ENCODE data around the gene DGKD. TPM values are rescaled to one million over a fixed set of nuclear protein-coding genes. Genes with fewer than 3 reads are reported as not detected.
A peak's percentile ranks its signal among the peaks of the same experiment; 100 is the strongest.

DGKD gene
- total and polyA plus RNA-seq, 2 donors (not counting 1 experiment from before 2014, with no cell fraction given), result 224 to 396 TPM

DNA sequence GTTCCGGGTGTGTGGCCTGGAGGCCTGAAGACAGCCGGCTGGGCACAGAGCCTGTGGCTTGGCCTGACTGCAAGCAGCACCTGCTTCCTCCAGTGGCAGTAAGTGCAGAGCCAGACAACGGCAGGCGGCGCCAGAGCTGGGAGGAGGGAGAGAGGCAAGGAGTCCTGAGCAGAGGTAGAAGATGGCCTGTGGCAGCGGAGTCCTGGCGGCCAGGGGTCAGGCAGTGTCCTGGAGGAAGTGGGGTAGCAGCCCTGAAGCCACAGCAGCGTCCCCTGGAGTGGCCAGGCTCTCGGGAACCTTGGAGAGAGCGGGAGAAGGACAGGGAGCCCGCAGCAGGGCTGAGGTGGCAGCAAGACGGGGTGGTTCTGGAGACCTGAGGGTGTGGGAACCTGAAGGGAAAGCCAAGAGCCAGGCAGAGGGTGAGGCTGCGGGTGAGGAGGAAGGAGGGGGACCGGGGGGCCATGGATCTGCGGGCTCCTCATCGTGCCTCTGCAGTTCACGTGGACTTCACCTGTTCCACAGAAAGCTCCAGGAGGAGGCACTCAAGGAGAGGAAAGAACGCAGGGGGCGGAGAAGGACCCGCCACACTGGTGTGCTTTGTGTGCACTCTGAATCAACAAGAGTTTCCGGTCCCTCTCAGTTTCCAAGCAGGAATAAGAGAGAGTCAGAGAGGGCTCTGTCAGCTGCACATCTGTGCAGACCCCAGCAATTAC, 126.4 kb downstream of the DGKD start:
- no peak for DNase-seq
- TF ChIP-seq, protein P1, sequence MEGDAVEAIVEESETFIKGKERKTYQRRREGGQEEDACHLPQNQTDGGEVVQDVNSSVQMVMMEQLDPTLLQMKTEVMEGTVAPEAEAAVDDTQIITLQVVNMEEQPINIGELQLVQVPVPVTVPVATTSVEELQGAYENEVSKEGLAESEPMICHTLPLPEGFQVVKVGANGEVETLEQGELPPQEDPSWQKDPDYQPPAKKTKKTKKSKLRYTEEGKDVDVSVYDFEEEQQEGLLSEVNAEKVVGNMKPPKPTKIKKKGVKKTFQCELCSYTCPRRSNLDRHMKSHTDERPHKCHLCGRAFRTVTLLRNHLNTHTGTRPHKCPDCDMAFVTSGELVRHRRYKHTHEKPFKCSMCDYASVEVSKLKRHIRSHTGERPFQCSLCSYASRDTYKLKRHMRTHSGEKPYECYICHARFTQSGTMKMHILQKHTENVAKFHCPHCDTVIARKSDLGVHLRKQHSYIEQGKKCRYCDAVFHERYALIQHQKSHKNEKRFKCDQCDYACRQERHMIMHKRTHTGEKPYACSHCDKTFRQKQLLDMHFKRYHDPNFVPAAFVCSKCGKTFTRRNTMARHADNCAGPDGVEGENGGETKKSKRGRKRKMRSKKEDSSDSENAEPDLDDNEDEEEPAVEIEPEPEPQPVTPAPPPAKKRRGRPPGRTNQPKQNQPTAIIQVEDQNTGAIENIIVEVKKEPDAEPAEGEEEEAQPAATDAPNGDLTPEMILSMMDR (IDR thresholded peaks at IDR 0.05), result no peak
- no peak for TF ChIP-seq EZH2 (IDR thresholded peaks at IDR 0.05; ENCODE audit: borderline replicate concordance, insufficient read depth, low read depth, low read length, poor library complexity, severe bottlenecking)
- H3K4me3 Mint-ChIP-seq, result no peak overlapping the region
- Histone ChIP-seq H4K20me1 (ENCODE audit: control insufficient read depth, insufficient read depth, low read length, poor library complexity, severe bottlenecking) (no peaks in the 10 kb centered on the region), H3K4me2 (replicated peaks; ENCODE audit: low read depth, low read length, poor library complexity, severe bottlenecking) (no peak overlapping the region), H3K9me3 (ENCODE audit: control extremely low read depth in 1 of 3, control insufficient read depth in 2 of 3, insufficient read depth in 1 of 3, low read length in 2 of 3) (no peaks in the 10 kb centered on the region), H3K79me2 (ENCODE audit: control insufficient read depth, insufficient read depth, low read length) (no peaks in the 10 kb centered on the region), H3K9ac (ENCODE audit: low read length) (no peak overlapping the region), H3K27me3 (replicated peaks in 1 of 4; ENCODE audit: control extremely low read depth in 1 of 4, control insufficient read depth in 3 of 4, insufficient read depth in 4 of 4, low read length in 3 of 4) (no peaks in the 10 kb centered on the region), H3K27ac (ENCODE audit: low read length in 2 of 2) (no peak overlapping the region), H2AFZ (ENCODE audit: insufficient read depth, low read depth, low read length, poor library complexity, severe bottlenecking) (no peak overlapping the region), H3K4me1 (ENCODE audit: control insufficient read depth in 2 of 2, insufficient read depth in 2 of 2, low read length in 2 of 2) (no peaks in the 10 kb centered on the region), H3K36me3 (replicated peaks in 1 of 2; ENCODE audit: control extremely low read depth in 1 of 2, control insufficient read depth in 1 of 2, extremely low read depth in 1 of 2, insufficient read depth in 2 of 2, low read length in 1 of 2) (peaks cover 0 to 35% of the 10 kb centered on the region in 2 experiments), H3K4me3 (ENCODE audit: control extremely low read depth in 1 of 5, extremely low read depth in 1 of 5, insufficient read depth in 1 of 5, low read depth in 2 of 5, low read length in 4 of 5) (no peak overlapping the region)
- 96% methylated on average over 21 of the region's 21 CpGs for WGBS (ENCODE audit: insufficient coverage)
- H3K27me3 Mint-ChIP-seq, result no peaks in the 10 kb centered on the region
- H3K9me3 Mint-ChIP-seq (ENCODE audit: insufficient read depth), result no peaks in the 10 kb centered on the region
- no peaks in the 10 kb centered on the region for H3K4me1 Mint-ChIP-seq
- peak overlapping the region; percentile 63 for H3K27ac Mint-ChIP-seq
- POLR2A ChIA-PET, result no interaction called here
- intact Hi-C loops (cut with micrococcal nuclease), result loop anchor here (1.0 kb wide), 1 partner anchor 231 kb away; no protein-coding TSS in a partner anchor
- no peak for ATAC-seq (ENCODE audit: low read depth)
- CTCF ChIA-PET, result interaction anchor here (1.1 to 1.9 kb wide), 3 partner anchors 18 to 231 kb away, joined by 3 to 4 read pairs (median 3); no protein-coding TSS in a partner anchor
